Measurements from ENCODE around the gene USP46.
A peak's percentile ranks its signal among the peaks of the same experiment; 100 is the strongest.

USP46 gene

GRCh38 chr4:52659001-52659721 is at the start of gene USP46:
USP46 (minus strand) TSS chr4:52659301; CDS start chr4:52659150, 151 bp downstream.
- peak; percentile 90 for DNase-seq

- no peak for DNase-seq
Observed at GRCh38 chr4:52704661-52705060, 45.6 kb upstream of the USP46 start.

- DNase-seq = no peak
Observed at GRCh38 chr4:52704133-52704532, 45.0 kb upstream of the USP46 start.

- no peak for DNase-seq
Observed at GRCh38 chr4:52701207-52701606, 42.1 kb upstream of the USP46 start.

- DNase-seq = no peak
Observed at GRCh38 chr4:52694936-52695335, 35.8 kb upstream of the USP46 start.

- DNase-seq = no peak
Observed at GRCh38 chr4:52693492-52693891, 34.4 kb upstream of the USP46 start.

GRCh38 chr4:52689096-52689495 is 30.0 kb upstream of the USP46 start:
- DNase-seq = no peak

- DNase-seq = no peak
Observed at GRCh38 chr4:52687696-52688095, 28.6 kb upstream of the USP46 start.

GRCh38 chr4:52685316-52685715 is 26.2 kb upstream of the USP46 start:
- no peak for DNase-seq

- no peak for DNase-seq
Observed at GRCh38 chr4:52684896-52685295, 25.8 kb upstream of the USP46 start.

GRCh38 chr4:52680381-52680780 is 21.3 kb upstream of the USP46 start:
- no peak for DNase-seq

GRCh38 chr4:52676536-52676935 is 17.4 kb upstream of the USP46 start:
- no peak for DNase-seq

- no peak for DNase-seq
Observed at GRCh38 chr4:52675111-52675510, 16.0 kb upstream of the USP46 start.

- DNase-seq = no peak
Observed at GRCh38 chr4:52670739-52671138, 11.6 kb upstream of the USP46 start.

GRCh38 chr4:52670121-52670520 is 11.0 kb upstream of the USP46 start:
- DNase-seq = no peak

- no peak for DNase-seq
Observed at GRCh38 chr4:52665592-52665991, 6.5 kb upstream of the USP46 start.

GRCh38 chr4:52664479-52664878 is 5.4 kb upstream of the USP46 start:
- DNase-seq = no peak

- no peak for DNase-seq
Observed at GRCh38 chr4:52661966-52662690, 3.0 kb upstream of the USP46 start.

- no peak for DNase-seq
Observed at GRCh38 chr4:52660643-52661042, 1.5 kb upstream of the USP46 start.

- peak; percentile 33 for DNase-seq
Observed at GRCh38 chr4:52659722-52660261, 691 bp upstream of the USP46 start.

- DNase-seq = peak; percentile 39
Observed at GRCh38 chr4:52658641-52659000, 480 bp downstream of the USP46 start.

GRCh38 chr4:52657618-52658501 is 1.2 kb downstream of the USP46 start:
- peak; percentile 36 for DNase-seq

- DNase-seq = no peak
Observed at GRCh38 chr4:52657292-52657617, 1.8 kb downstream of the USP46 start.

Measured in 8988T (cell line).